H1 (cell line): ENCODE measurements around the gene MAGT1. TPM values are rescaled to one million over a fixed set of nuclear protein-coding genes. Genes with fewer than 3 reads are reported as not detected.
A peak's percentile ranks its signal among the peaks of the same experiment; 100 is the strongest.

ENCODE experiments used
- CTCF ChIA-PET: fragments of 300-600 bp; sonication (Branson Sonifier 250); formaldehyde crosslinking; loops from one replicate; lab custom pipeline; 2021; ENCODE audit not compliant: partially characterized antibody; lab: Charles Lee
- POLR2A ChIA-PET: fragments of 300-600 bp; sonication (Branson Sonifier 250); formaldehyde crosslinking; loops from one replicate; lab custom pipeline; 2021; ENCODE audit warnings: inconsistent platforms; ENCODE audit not compliant: partially characterized antibody; lab: Charles Lee
- DNase-seq, 2 experiments: peaks; one replicate each; pipeline versions ENCODE4 v3.0.0 to v3.0.0-alpha.2; 2010 to 2022; ENCODE audit warnings: low spot score in 2 of 2, low read depth in 1 of 2, mixed read lengths in 1 of 2
- FAIRE-seq: peaks from 2 replicates; lab custom pipeline; 2011; peaks lifted over from hg19 to GRCh38; lab: Jason Lieb, UNC
- H2AFZ ChIP-seq: 2 replicates; pipeline ENCODE4 v1.8.1; 2012; ENCODE audit warnings: low read length, inconsistent platforms
- H2AK5ac ChIP-seq: 2 replicates; pipeline ENCODE4 v1.6.1; 2013; ENCODE audit warnings: low read depth, low read length
- H2BK120ac ChIP-seq: replicated peaks from 2 replicates; pipeline ENCODE3; 2013; ENCODE audit warnings: low read depth, low read length, inconsistent platforms
- H2BK12ac ChIP-seq: 2 replicates; pipeline ENCODE4 v1.6.1; 2013; ENCODE audit warnings: low read depth, low read length
- H2BK15ac ChIP-seq: 2 replicates; pipeline ENCODE4 v1.6.1; 2013; ENCODE audit warnings: low read length
- H2BK20ac ChIP-seq: 2 replicates; pipeline ENCODE4 v1.6.1; 2013; ENCODE audit warnings: low read length
- H2BK5ac ChIP-seq: 2 replicates; pipeline ENCODE4 v1.6.1; 2013; ENCODE audit warnings: low read depth, low read length
- H3K14ac ChIP-seq: 2 replicates; pipeline ENCODE4 v1.6.1; 2013; ENCODE audit warnings: inconsistent platforms; ENCODE audit not compliant: insufficient read length
- H3K18ac ChIP-seq: 2 replicates; pipeline ENCODE4 v1.6.1; 2013; ENCODE audit warnings: low read length; ENCODE audit errors: extremely low read depth
- H3K23ac ChIP-seq: 2 replicates; pipeline ENCODE4 v1.6.1; 2013; ENCODE audit warnings: inconsistent platforms; ENCODE audit not compliant: insufficient read length
- H3K23me2 ChIP-seq: 2 replicates; pipeline ENCODE4 v1.6.1; 2013; ENCODE audit warnings: low read depth, low read length
- H3K27ac ChIP-seq: 2 replicates; pipeline ENCODE4 v1.6.1; 2011; ENCODE audit warnings: low read depth, low read length, inconsistent platforms
- H3K27me3 ChIP-seq, 4 experiments: replicated peaks in 1 of 4; 1 replicate in 1 of 4; 2 replicates in 3 of 4; pipeline versions ENCODE4 v1.6.1 to v1.8.1; 2011 to 2013; ENCODE audit warnings: low read length in 3 of 4, mild to moderate bottlenecking in 3 of 4, inconsistent platforms in 2 of 4, mixed read lengths in 2 of 4, moderate library complexity in 1 of 4; ENCODE audit not compliant: control insufficient read depth in 3 of 4, insufficient read depth in 3 of 4; ENCODE audit errors: extremely low read depth in 1 of 4
- H3K36me3 ChIP-seq, 4 experiments: 2 replicates each; pipeline versions ENCODE4 v1.6.1 to v1.8.1; 2011 to 2013; ENCODE audit warnings: mild to moderate bottlenecking in 4 of 4, low read length in 3 of 4, moderate library complexity in 2 of 4, control low read depth in 1 of 4, inconsistent platforms in 1 of 4; ENCODE audit not compliant: insufficient read depth in 4 of 4, control insufficient read depth in 2 of 4
- H3K4ac ChIP-seq: replicated peaks from 2 replicates; pipeline ENCODE3; 2013; ENCODE audit warnings: low read length, low read depth, mixed read lengths, inconsistent platforms; ENCODE audit not compliant: insufficient read length
- H3K4me1 ChIP-seq, 4 experiments: replicated peaks in 1 of 4; 1 replicate in 1 of 4; 2 replicates in 3 of 4; pipeline versions ENCODE4 v1.6.1 to v1.8.1; 2011 to 2013; ENCODE audit warnings: low read length in 3 of 4, inconsistent platforms in 2 of 4, mixed read lengths in 1 of 4; ENCODE audit not compliant: insufficient read depth in 4 of 4, control insufficient read depth in 3 of 4
- H3K4me2 ChIP-seq, 2 experiments: 2 replicates each; pipeline versions ENCODE4 v1.6.1 to v1.8.1; 2011 to 2013; ENCODE audit warnings: low read depth in 2 of 2, low read length in 2 of 2, control low read depth in 1 of 2, inconsistent platforms in 1 of 2, mild to moderate bottlenecking in 1 of 2; ENCODE audit not compliant: insufficient read depth in 1 of 2
- H3K4me3 ChIP-seq, 4 experiments: fragments of 200-600, 300-600 bp in 1 of 4; sonication (generic), shearing (Covaris generic), sonication (Bioruptor Twin) in 1 of 4; 2 replicates each; pipeline versions ENCODE4 v1.5.1 to v1.8.1; 2011 to 2016; ENCODE audit warnings: low read length in 4 of 4, low read depth in 3 of 4, control low read depth in 2 of 4, inconsistent platforms in 2 of 4, mild to moderate bottlenecking in 2 of 4, mixed read lengths in 1 of 4, moderate library complexity in 1 of 4; ENCODE audit not compliant: insufficient read depth in 2 of 4; ENCODE audit errors: extremely low read depth in 1 of 4
- H3K56ac ChIP-seq: replicated peaks from 2 replicates; pipeline ENCODE3; 2013; ENCODE audit warnings: low read depth, mild to moderate bottlenecking, mixed read lengths, low read length, inconsistent platforms; ENCODE audit not compliant: insufficient read length
- H3K79me1 ChIP-seq: 2 replicates; pipeline ENCODE4 v1.6.1; 2013; ENCODE audit warnings: low read depth, low read length, control low read depth
- H3K79me2 ChIP-seq, 2 experiments: 2 replicates each; pipeline versions ENCODE4 v1.6.1 to v1.8.1; 2012 to 2013; ENCODE audit warnings: low read length in 2 of 2, mild to moderate bottlenecking in 2 of 2, inconsistent platforms in 1 of 2; ENCODE audit not compliant: insufficient read depth in 2 of 2, control insufficient read depth in 1 of 2
- H3K9ac ChIP-seq, 4 experiments: replicated peaks in 1 of 4; 1 replicate in 1 of 4; 2 replicates in 3 of 4; pipeline versions ENCODE4 v1.6.1 to v1.8.1; 2011 to 2013; ENCODE audit warnings: low read depth in 3 of 4, low read length in 3 of 4, control low read depth in 2 of 4, mild to moderate bottlenecking in 2 of 4, moderate library complexity in 2 of 4, inconsistent platforms in 1 of 4; ENCODE audit errors: extremely low read depth in 1 of 4
- H3K9me3 ChIP-seq, 2 experiments: 2 replicates each; pipeline versions ENCODE4 v1.6.1 to v1.8.1; 2012 to 2013; ENCODE audit warnings: mild to moderate bottlenecking in 2 of 2, moderate library complexity in 2 of 2, control low read depth in 1 of 2, inconsistent platforms in 1 of 2, low read depth in 1 of 2, low read length in 1 of 2, mixed read lengths in 1 of 2; ENCODE audit not compliant: insufficient read depth in 2 of 2
- H4K20me1 ChIP-seq, 2 experiments: replicated peaks in 1 of 2; 2 replicates each; pipeline versions ENCODE3 to v1.8.1; 2011 to 2013; ENCODE audit warnings: inconsistent platforms in 2 of 2, low read length in 2 of 2, mild to moderate bottlenecking in 1 of 2; ENCODE audit not compliant: insufficient read depth in 2 of 2, control insufficient read depth in 1 of 2
- H4K5ac ChIP-seq: 2 replicates; pipeline ENCODE4 v1.6.1; 2013; ENCODE audit warnings: low read length, low read depth, mixed read lengths, inconsistent platforms; ENCODE audit not compliant: insufficient read length
- H4K8ac ChIP-seq: 2 replicates; pipeline ENCODE4 v1.8.0; 2013; ENCODE audit warnings: mild to moderate bottlenecking, moderate library complexity, low read length, inconsistent platforms; ENCODE audit not compliant: insufficient read depth; ENCODE audit errors: extremely low read depth
- H4K91ac ChIP-seq: replicated peaks from 2 replicates; pipeline ENCODE3; 2013; ENCODE audit warnings: low read length, mixed read lengths, inconsistent platforms; ENCODE audit not compliant: insufficient read length
- BACH1 ChIP-seq: IDR thresholded peaks from 2 replicates; pipeline ENCODE4 v1.6.1; 2012; ENCODE audit warnings: low read length, improper control_type of control experiment
- CBX8 ChIP-seq: fragments of 300-800, 300-1000 bp; sonication (generic); IDR thresholded peaks from 2 replicates; pipeline ENCODE4 v1.7.1; 2016; ENCODE audit warnings: low read depth, low read length, borderline replicate concordance
- NRF1 ChIP-seq: IDR thresholded peaks from 2 replicates; pipeline ENCODE4 v1.6.1; 2011; ENCODE audit warnings: mild to moderate bottlenecking, low read depth, low read length, improper control_type of control experiment
- RFX5 ChIP-seq: IDR thresholded peaks from 2 replicates; pipeline ENCODE4 v1.6.1; 2011; ENCODE audit warnings: low read depth, low read length, improper control_type of control experiment, borderline replicate concordance
- SIRT6 ChIP-seq: IDR thresholded peaks from one replicate; pipeline ENCODE4 v1.7.1; 2012; ENCODE audit warnings: low read length, inconsistent platforms
- SP4 ChIP-seq: IDR thresholded peaks from 2 replicates; pipeline ENCODE4 v1.6.1; 2012; ENCODE audit warnings: low read length, inconsistent platforms
- TAF7 ChIP-seq: optimal IDR thresholded peaks from 2 replicates; pipeline ENCODE3; 2011; ENCODE audit warnings: low read depth, mild to moderate bottlenecking, inconsistent platforms, low read length, moderate library complexity, borderline replicate concordance
- TBP ChIP-seq: IDR thresholded peaks from 2 replicates; pipeline ENCODE4 v1.6.1; 2011; ENCODE audit warnings: low read depth, low read length, improper control_type of control experiment
- WGBS, 2 experiments: shearing (Covaris generic) in 1 of 2; methylation state at CpG; one replicate each; pipeline versions ENCODE4 v1.1.6 to v1.1.7; 2013 to 2015; ENCODE audit warnings: low lambda C conversion rate in 2 of 2, mixed read lengths in 2 of 2, inconsistent platforms in 1 of 2, low coverage in 1 of 2, missing lambda C conversion rate in 1 of 2; ENCODE audit not compliant: insufficient replicate concordance in 2 of 2, insufficient coverage in 1 of 2, insufficient read length in 1 of 2; ENCODE audit errors: extremely low coverage in 1 of 2, missing lambda C conversion rate in 1 of 2; 5-methylcytosine and 5-hydroxymethylcytosine counted together
- polyA plus RNA-seq, 7 experiments: library from polyadenylated mRNA; depleted of rRNA in 3 of 7; stranded (reverse) in 5 of 7; unstranded in 2 of 7; fragments of >200 nt in 5 of 7; fragments of 200-250 nt in 2 of 7; gene quantifications; 1 replicate in 5 of 7; 2 replicates in 1 of 7; 4 replicates in 1 of 7; pipeline versions ENCODE4 v1.2.1 to v1.2.3, GENCODE V29; 2011 to 2013; ENCODE audit warnings: missing spikeins in 2 of 7, mixed read lengths in 2 of 7
- total RNA-seq: library from RNA; stranded (reverse); fragmentation: NEBNext Ultra II Directional; extraction: Animal tissue kit (Norgen Biotek cat#: 25700); gene quantifications from 2 replicates; pipeline ENCODE4 v1.2.1, GENCODE V29; 2021
- TF ChIP-seq, protein P1 (sequence below), 3 experiments: IDR thresholded peaks; 1 replicate in 2 of 3; 2 replicates in 1 of 3; pipeline versions ENCODE4 v1.5.1 to v1.6.1; 2011; ENCODE audit warnings: low read length in 3 of 3, mild to moderate bottlenecking in 3 of 3, inconsistent platforms in 2 of 3, low read depth in 1 of 3, moderate library complexity in 1 of 3; ENCODE audit not compliant: insufficient read depth in 1 of 3; ENCODE audit errors: control extremely low read depth in 1 of 3

The MAGT1 gene
- total and polyA plus RNA-seq, 2 of the 8 experiments (the other 6 are each of a cell fraction or from before 2014, with no cell fraction given), result 14.4 to 47.6 TPM

GRCh38 chrX:77938083-77938680 lies 42.9 kb upstream of the MAGT1 start:
- no peak overlapping the region for H4K8ac ChIP-seq
- H3K23ac ChIP-seq, result no peak overlapping the region
- H4K91ac ChIP-seq, result no peak overlapping the region
- no peak overlapping the region for H3K18ac ChIP-seq
- H2BK5ac ChIP-seq, result no peak overlapping the region
- no peak overlapping the region for H3K9ac ChIP-seq
- H3K27me3 ChIP-seq, result no peaks in the 10 kb centered on the region
- peak; percentile 39 for FAIRE-seq
- no peak overlapping the region for H3K27ac ChIP-seq
- H3K4me1 ChIP-seq, result no peaks in the 10 kb centered on the region
- no peak overlapping the region for H3K56ac ChIP-seq
- DNase-seq, result no peak
- TF ChIP-seq, protein P1, sequence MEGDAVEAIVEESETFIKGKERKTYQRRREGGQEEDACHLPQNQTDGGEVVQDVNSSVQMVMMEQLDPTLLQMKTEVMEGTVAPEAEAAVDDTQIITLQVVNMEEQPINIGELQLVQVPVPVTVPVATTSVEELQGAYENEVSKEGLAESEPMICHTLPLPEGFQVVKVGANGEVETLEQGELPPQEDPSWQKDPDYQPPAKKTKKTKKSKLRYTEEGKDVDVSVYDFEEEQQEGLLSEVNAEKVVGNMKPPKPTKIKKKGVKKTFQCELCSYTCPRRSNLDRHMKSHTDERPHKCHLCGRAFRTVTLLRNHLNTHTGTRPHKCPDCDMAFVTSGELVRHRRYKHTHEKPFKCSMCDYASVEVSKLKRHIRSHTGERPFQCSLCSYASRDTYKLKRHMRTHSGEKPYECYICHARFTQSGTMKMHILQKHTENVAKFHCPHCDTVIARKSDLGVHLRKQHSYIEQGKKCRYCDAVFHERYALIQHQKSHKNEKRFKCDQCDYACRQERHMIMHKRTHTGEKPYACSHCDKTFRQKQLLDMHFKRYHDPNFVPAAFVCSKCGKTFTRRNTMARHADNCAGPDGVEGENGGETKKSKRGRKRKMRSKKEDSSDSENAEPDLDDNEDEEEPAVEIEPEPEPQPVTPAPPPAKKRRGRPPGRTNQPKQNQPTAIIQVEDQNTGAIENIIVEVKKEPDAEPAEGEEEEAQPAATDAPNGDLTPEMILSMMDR (IDR thresholded peaks at IDR 0.05; ENCODE audit: control extremely low read depth in 1 of 3, insufficient read depth in 1 of 3, low read depth in 1 of 3, low read length in 3 of 3), result no peak
- no peak for TF ChIP-seq NRF1
- no peak for TF ChIP-seq SP4
- no peak for TF ChIP-seq RFX5
- TF ChIP-seq TAF7, result no peak
- no peak for TF ChIP-seq BACH1
- TF ChIP-seq TBP, result no peak
- TF ChIP-seq CBX8, result no peak
- no peak for TF ChIP-seq SIRT6
- H3K36me3 ChIP-seq, result no peaks in the 10 kb centered on the region
- H2AK5ac ChIP-seq, result no peak overlapping the region
- no peaks in the 10 kb centered on the region for H3K79me1 ChIP-seq
- no peaks in the 10 kb centered on the region for H3K9me3 ChIP-seq
- H4K20me1 ChIP-seq, result no peaks in the 10 kb centered on the region
- 89% methylated on average over 4 of the region's 4 CpGs; no CpG with 5 or more reads in 1 of the 2 experiments for WGBS, 2 experiments
- ChIA-PET CTCF (no interaction called here), POLR2A (no interaction called here)
- H3K4me2 ChIP-seq, result no peak overlapping the region
- no peak overlapping the region for H3K4me3 ChIP-seq
- no peak overlapping the region for H2BK20ac ChIP-seq
- no peak overlapping the region for H2BK120ac ChIP-seq
- no peak overlapping the region for H3K4ac ChIP-seq
- H3K79me2 ChIP-seq, result no peaks in the 10 kb centered on the region
- no peak overlapping the region for H2AFZ ChIP-seq
- H3K23me2 ChIP-seq, result no peaks in the 10 kb centered on the region; the same call in 1 of the 2 replicates
- no peak overlapping the region for H3K14ac ChIP-seq
- H4K5ac ChIP-seq, result no peak overlapping the region
- no peak overlapping the region for H2BK12ac ChIP-seq
- H2BK15ac ChIP-seq, result no peak overlapping the region
